T-helper 2 cell treated with Interferon-gamma antibody and Interleukin-4, amounts not matched to agents 100 ng/mL and 5 ng/mL, for 36 hours (primary cell): ENCODE measurements around the gene EFCAB14. TPM values are rescaled to one million over a fixed set of nuclear protein-coding genes. Genes with fewer than 3 reads are reported as not detected.
"Not testable (repeated sequence)": the region's sequence is repeated elsewhere in the genome, so short reads cannot be mapped to it uniquely, and the experiment has no call there.

ENCODE experiments used
- intact Hi-C: fragments of 100-400 bp; cut with micrococcal nuclease; formaldehyde crosslinking; loops from one replicate; pipeline ENCODE4 v1.15.1; 2023
- total RNA-seq: library from RNA; stranded (reverse); gene quantifications from 2 replicates; pipeline ENCODE4 v1.2.3, GENCODE V29; 2022

The EFCAB14 gene, protein sequence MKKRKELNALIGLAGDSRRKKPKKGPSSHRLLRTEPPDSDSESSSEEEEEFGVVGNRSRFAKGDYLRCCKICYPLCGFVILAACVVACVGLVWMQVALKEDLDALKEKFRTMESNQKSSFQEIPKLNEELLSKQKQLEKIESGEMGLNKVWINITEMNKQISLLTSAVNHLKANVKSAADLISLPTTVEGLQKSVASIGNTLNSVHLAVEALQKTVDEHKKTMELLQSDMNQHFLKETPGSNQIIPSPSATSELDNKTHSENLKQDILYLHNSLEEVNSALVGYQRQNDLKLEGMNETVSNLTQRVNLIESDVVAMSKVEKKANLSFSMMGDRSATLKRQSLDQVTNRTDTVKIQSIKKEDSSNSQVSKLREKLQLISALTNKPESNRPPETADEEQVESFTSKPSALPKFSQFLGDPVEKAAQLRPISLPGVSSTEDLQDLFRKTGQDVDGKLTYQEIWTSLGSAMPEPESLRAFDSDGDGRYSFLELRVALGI
- 88.3 and 90.2 TPM in 2 replicates for total RNA-seq

DNA sequence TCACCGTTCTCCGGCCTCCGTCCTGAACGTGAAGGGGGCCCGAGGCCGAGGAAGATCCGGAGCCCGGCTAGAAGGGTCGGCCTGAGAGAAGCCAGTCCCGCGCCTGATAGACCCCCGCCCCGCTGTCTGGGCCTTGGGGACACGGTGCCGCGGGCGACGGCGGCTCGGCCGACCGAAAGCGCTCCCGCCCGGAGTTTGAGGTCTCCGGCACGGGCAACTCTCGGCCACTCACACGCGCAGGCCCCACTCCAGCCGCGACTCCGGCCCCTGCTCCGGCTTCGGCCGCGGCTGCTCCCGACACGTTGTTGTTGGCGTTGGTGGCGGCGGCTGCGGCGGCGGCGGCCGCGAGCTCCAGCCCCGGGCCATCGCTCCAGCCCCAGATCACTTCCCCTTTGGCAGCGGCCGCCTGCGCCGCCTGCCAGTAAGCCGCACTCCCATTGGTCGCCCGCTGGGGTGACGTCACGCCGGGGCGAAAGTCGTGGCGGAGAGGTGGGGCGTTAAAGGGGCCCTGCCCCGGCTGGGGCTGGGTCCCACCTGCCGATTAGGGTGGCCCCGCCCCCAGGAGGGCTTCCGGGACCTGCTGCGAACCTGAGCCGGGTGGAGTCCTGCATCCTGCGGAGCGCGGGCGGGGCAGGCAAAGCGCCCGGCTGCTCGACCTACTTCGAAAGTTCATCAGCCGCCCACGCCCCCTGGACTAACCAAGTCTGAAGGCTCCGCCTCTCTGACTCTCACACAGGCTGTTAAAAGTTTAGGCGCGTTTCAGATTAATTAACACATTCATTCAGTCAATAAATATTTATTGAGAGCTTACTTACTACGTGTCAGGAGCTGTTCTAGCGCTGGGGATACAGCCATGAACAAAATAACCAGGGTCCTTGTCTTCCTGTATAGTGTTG lies at the start of gene EFCAB14:
TSS of gene EFCAB14 (minus strand) at position 388 of the 896 bp plus-strand sequence. CDS start 1,027 bp downstream, outside the sequence.
- intact Hi-C loops, result loop anchor here (1.0 to 10.0 kb wide), 5 partner anchors 42 to 596 kb away; partner anchors contain the start of genes ATPAF1, MKNK1, MOB3C and STIL

DNA sequence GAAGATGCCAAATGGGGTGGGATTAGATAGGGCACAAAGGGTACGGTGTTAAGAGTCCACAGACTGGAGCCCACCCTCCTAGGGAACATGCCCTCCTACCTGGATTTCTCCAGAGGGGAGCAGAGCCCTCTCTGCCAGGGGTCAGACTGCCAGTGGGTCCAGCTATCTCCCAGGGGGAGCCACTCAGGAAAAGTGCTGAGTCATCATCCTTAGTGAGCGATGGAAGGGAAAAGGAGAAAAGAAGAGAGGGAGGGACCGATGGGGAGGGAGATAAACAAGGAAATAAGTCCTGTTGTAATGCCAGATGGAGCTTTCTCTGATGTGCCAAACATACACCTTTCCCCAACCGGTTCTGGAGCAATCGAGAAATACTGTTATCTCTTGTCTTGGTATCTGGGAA lies 49.5 kb upstream of the EFCAB14 start:
- intact Hi-C loops, result no loop called here

DNA sequence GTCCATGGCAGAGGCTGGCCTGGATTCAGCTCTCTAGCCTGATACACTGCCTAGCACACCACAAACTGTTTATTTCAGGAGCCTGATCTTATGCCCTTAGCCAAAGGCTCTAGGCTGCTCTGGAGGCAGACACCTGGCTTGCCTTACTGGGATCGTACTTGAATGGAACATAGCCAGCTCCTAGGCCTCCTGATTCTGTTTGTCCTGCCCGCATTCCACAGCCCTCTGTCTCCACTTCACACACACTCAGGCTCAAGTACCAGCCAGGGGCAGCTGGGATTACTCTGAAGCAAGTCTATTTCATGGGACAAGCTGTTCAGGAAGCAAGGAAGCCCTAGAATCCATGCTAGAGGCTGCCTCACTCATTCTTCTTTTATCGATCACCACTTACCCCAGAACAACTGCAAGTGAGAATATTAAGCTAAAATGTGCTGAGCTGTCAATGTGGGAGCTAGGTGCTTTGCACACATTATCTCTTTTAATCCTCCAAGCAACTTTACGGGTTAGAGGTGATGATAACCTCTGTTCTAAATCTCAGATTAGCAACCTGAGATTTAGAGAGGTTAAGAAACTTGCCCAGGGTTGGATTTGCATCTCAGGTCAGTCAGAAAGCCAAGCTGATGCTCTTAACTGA lies 48.9 kb upstream of the EFCAB14 start:
- intact Hi-C loops, result no loop called here

DNA sequence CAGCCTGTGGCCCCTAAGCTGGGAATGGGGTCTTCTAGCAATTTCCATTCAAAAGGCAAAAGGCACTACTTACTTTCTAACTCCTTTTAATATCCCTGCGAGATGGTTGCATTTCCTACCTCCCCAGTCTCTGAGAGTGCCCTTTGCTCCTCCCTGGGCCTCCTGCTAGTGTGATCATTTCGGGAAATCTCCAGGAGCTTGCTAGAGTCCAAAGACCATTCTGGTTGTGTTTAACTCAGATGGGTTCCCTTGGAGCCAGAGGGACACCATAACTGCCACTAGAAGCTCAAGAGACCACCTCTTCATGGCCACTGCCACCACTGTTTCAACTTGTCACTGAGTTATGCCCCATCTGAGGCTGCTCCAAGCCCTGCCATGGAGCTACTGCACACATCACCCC lies 45.5 kb upstream of the EFCAB14 start:
- intact Hi-C loops, result no loop called here

DNA sequence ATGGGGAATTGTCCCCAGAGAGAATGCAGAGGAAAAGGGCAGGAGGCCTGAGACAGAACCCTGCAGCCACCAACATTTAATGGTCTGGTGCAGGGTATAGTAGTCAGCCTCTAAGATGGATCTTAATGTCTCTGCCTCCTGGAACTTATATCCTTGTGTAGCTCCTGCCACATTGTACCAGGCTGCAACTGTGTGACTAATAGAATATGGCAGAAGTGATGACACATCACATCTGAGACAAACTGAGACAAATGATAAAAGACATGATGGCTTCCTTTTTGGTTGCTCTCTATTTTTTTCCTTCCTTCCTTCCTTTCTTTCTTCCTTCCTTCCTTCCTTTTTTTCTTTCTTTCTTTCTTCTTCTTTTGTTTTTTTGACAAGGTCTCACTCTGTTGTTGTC lies 42.8 kb upstream of the EFCAB14 start:
- intact Hi-C loops, result no loop called here

DNA sequence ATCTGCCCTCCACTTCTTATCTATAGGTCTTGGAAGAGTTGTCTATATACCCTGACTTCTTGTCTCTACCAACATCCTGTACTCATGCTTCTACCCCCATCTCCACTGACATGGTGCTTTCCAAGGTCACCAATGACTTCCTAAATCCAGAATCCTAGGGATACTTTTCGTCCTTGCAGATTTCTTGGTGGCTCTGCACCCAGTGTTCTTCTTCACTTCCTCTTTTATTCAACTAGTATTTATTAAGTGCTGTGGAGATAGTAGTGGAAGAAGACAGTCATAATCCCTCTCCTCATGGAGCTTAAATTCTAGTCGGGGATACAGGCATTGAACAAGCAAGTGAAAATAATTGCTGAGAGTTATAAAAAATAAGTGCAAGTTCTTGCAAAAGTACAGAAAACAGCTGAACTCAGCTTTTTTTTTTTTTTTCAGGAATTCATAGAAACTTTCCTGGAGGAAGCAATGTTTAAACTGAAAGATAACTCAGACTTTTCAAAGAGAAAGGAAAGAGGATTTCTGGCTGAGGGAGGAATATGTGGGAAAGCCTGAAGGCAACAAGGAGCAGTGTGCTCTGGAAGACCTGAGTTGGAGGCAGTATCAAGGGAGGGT lies 41.7 kb upstream of the EFCAB14 start:
- intact Hi-C loops, result no loop called here

DNA sequence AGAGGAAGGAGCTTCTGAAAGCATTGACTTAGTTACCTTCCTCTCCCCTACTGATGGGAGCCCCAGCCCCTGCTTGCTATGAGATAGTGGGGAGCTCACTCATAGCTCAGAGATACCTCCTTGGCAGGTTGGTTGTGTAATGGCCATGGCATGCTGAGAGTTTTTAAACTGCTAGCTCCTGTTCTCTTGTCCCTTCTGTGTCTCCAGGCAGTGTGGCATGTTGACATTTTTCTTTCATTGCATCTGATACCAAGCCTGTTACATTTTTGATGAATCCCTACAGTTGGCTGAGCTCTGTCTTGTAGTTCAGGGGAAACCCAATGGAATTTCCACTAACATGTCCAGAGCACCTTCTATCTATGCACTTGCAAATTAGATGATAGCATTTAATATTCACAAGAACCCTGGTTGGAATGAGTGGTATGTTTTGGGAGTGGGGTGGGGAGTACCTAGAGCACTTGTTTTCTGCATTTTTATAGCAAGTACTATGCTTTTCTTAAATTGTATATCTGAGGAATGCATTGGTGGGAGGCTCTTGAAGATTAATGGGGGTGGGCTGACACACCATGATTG lies 39.1 kb upstream of the EFCAB14 start:
- intact Hi-C loops, result no loop called here

DNA sequence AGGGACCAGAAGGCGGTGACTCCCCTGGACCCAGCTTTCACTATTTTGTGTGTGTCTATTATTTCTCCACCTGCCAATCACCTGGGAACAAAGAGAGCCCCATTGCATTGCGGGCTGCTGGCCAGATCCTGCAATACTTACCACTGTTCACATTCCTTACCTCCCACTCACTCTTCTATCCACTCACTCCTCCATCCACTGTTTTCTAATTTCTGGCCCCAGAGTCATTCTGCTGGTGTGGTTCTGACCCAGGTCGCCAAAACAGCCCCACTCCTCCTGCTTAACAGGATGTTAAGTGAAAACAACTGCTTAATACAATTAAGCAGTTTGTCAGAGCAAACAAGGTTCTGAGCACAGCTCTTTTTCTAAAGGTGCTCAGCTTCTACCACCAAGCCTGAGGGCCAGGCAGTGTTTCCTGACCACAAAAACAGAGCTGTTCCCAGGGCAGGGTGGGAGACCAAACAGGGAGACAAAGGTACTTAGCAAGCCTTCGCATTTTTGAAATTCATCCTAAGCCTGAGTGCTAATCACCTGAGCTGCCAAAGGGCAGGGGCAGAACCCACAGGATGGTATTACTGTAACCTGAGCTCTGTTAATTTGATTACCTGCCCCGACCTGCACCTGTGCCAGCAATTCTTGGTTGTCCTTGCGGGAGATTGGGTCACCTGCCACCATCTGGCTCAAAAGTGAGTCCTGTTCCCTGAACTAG lies 38.5 kb upstream of the EFCAB14 start:
- intact Hi-C loops, result no loop called here

DNA sequence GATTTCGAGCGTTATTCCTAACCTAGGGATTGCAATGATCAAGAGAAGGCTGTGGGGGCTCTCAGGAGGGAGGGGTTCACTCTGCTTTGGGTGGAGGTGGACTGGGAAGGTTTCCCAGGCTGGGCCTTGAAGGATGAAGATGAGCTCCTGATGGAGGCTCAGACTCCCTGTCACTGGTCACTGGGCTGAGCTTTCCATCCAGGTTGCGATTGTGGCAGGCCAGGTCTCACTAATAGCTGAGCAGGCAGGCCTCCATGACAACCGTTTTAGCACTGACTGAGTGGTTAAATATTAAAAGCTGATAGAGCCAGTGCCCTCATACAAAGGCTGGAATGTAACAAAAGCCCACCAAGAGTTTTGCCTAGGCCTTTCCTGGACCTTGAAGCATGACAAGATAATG lies 36.2 kb upstream of the EFCAB14 start:
- intact Hi-C loops, result no loop called here

DNA sequence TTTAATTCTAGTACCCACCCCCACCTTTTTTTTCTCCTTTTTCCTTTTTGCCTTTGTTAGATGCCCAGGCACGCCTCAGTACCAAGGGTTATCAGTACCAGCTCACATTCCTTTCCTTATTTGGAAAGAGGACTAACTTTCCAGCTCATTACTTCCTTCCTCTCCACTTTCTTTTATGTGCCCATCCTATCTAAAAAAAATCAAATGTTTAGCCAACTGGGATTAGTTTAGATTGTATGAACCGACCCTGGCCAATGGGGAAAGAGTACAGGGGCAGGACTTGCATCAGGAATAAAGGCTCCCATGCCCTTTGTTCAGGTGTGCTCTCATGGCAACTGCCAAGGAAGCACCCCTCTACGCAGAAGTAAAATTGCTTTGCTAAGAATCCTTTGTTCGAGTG lies 35.8 kb upstream of the EFCAB14 start:
- intact Hi-C loops, result not testable (repeated sequence)

DNA sequence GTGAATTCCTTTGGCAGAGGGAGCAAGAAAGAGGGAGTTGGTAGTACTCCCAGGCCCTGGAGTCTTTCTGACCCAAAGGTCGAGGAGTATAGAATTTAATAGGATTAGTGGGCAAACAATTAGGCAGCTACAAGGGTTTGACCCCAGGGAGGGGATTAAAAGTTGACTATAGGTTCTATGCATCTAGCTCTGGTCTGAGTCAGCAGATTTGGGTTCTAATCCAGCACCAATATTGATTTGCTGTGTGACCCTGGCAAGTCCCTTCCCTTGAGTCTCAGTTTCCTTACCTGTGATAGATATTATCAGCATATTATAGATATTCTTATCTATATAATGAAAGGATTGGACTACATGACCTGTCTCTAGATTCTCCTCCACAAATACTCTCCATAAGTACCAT lies 35.1 kb upstream of the EFCAB14 start:
- intact Hi-C loops, result no loop called here

DNA sequence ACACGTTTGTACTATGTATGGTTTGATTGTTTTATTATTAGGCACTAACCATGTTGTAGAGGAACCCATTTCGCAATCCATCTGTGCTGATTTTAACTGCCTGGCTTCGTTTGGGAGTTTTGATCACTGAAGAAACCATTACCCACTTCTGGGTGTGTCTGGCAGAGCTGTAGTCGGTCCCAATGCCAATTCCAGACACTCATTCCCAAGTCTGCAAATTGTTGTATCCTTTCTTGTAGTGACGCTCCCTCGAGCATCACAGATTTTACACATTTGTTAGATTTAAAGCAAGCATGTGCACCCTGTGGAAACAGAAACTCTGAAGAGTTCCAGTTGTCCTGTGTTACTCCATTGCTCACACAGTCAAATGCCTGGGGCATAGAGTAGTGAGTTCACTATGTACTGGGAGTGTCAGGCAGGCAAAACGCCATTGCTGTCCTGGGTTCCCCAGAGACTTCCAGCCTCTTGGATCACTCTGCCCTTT lies 31.0 kb upstream of the EFCAB14 start:
- intact Hi-C loops, result no loop called here

DNA sequence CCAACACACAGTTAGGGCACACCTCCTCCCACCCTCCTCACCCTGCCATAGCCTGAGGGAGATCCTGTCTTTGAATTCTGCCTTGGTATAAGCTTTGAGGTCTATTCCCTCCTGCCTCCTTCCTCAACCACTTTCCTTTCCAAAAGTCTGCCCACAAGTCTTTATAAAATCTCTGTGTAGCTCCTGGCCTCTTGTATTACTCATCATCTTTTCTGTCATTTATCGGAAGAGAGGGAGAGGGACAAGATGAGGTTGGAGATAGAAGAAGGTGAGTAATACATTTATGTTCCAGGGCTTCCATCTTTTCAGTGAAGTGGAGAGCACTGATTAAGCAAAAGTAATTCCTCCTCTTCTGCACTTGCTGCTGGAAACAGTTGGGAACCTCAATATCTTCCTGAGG lies 30.5 kb upstream of the EFCAB14 start:
- intact Hi-C loops, result no loop called here

DNA sequence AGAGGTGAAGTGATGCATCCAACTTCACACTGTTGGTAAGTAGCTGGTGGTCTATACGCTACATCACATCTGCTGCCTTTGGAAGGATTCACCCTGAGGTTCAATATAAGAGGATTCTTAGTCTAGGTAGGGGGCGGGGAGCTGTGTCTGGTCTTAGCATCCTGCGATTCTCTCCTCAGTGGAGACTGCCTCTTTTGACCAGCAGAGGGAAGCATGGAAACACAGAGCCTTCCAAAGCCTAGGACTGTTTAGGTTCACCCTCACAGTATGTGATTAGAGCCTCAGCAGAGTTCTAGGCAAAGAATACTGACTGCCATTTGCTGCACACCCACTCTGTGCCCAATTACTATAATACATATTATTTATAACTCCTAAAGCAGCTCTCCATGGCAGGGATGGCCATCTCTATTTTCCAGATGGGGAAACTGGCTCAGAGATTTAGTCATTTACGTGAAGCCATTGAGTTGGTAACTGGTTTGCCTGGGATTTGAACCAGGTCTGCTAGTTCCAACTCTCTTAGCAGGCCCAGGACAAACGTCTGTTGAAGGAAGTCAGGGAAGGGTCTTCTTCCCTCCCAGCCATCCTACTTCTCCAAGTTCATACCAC lies 28.9 kb upstream of the EFCAB14 start:
- intact Hi-C loops, result no loop called here

DNA sequence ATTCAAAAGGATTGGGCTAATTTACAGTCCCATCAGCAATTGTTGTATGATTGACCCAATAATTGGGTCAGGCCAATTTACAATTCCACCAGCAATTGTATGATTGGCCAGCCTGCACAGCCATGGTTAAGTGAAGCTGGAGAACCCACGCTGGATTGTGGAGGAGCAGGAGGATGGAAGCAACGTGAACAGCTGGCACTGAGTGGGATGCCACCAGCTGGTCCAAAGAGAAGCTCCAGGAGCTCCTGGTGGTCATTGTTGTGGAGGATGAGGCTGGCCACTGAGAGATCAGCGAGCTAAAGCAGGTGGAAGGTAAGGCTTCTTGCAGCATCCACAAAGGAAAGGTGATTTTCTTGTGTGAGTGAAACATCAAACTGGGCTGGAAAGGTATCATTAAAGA lies 23.2 kb upstream of the EFCAB14 start:
- intact Hi-C loops, result no loop called here

DNA sequence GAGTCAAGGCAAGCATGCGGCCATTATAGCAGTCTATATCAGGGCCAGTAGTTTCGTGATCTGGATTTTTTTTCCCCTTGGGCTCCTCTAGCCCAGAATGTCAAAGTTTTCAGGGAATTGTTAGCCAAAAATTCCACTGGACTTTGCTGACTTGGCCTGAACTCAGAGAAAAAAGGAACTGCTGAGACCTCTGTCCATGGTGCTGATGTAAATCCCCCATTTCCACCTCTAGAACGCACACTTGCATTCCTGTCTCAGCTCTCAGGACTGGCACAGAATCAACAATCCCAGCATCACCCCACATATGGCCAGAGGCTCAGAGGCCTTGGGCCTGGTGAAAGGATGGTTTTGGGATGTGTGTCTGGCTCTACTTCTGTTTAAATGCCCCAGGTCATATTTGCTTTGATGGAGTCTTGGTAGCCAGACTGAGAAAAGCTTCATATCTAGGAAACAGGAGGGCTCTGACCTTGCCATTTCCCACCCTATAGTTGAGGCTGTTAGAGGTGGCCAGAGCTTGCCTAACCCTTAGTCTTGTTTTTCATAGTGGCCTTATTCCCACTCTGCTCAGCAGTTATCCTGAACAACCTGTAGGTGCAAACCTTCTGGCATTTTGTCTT lies 16.9 kb upstream of the EFCAB14 start:
- intact Hi-C loops, result no loop called here

DNA sequence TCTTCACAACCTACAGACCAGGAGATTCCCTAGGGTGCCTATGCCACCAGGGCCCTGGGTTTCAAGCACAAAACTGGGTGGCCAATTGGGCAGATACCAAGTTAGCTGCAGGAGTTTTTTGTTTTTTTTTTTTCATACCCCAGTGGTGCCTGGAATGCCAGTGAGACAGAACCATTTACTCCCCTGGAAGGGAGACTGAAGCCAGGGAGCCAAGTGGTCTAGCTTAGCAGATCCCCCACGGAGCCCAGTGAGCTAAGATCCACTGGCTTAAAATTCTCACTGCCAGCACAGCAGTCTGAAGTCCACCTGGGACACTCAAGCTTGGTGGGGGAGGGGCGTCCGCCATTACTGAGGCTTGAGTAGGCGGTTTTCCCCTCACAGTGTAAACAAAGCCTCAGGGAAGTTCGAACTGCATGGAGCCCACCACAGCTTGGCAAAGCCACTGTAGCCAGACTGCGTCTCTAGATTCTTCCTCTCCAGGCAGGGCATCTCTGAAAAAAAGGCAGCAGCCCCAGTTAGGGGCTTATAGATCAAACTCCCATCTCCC lies 9.5 kb upstream of the EFCAB14 start:
- intact Hi-C loops, result loop anchor here (10.0 kb wide), 1 partner anchor 284 kb away; no protein-coding TSS in a partner anchor

DNA sequence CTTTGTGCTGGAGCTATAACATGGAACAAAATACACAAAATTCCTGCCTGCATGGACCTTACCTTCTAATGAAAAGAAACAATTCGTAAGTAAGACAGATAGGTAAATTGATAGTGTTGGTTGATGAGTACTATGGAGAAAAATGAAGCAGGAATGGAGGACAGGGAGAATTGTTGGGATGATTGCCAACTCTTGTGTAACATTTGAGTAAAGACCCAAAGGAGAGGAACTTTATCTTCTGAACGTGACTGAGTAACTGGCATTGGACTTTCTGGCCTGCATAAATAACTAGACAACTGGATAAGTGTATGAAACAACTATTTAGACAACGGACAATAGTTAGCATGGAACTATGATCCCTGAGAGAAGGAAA lies 6.8 kb upstream of the EFCAB14 start:
- intact Hi-C loops, result loop anchor here (1.0 to 10.0 kb wide), 4 partner anchors 103 to 281 kb away; no protein-coding TSS in a partner anchor
